Memory B cell (primary cell): ENCODE data around the gene PGP.
"Not testable (repeated sequence)": the region's sequence is repeated elsewhere in the genome, so short reads cannot be mapped to it uniquely, and the experiment has no call there.

Source experiments
- ATAC-seq: fragments of 150-1000 bp; cut with Tn5 transposase; 2 replicates; pipeline ENCODE4 v1.10.0; 2021; ENCODE audit warnings: low read depth, mild to moderate bottlenecking, moderate library complexity
- DNase-seq, 2 donors: peaks; one replicate each; pipeline ENCODE4 v3.0.0; 2022; ENCODE audit warnings: low spot score in 2 of 2
- H3K27ac Mint-ChIP-seq: one replicate; pipeline ENCODE4 v1.8.0; 2022; ENCODE audit warnings: mild to moderate bottlenecking, moderate library complexity, mixed read lengths
- H3K27me3 Mint-ChIP-seq: one replicate; pipeline ENCODE4 v1.8.0; 2022; ENCODE audit warnings: mixed read lengths
- H3K36me3 Mint-ChIP-seq: one replicate; pipeline ENCODE4 v1.8.0; 2022; ENCODE audit warnings: mild to moderate bottlenecking, mixed read lengths
- H3K4me1 Mint-ChIP-seq: one replicate; pipeline ENCODE4 v1.8.0; 2022; ENCODE audit warnings: mixed read lengths
- H3K4me3 Mint-ChIP-seq: one replicate; pipeline ENCODE4 v1.8.0; 2022; ENCODE audit warnings: mild to moderate bottlenecking, moderate library complexity, mixed read lengths
- H3K9me3 Mint-ChIP-seq: one replicate; pipeline ENCODE4 v1.8.0; 2022; ENCODE audit warnings: mixed read lengths

PGP gene

GRCh38 chr16:2214719-2214968 lies at the start of gene PGP:
Gene PGP, minus strand, starts transcription at chr16:2214840. Its CDS starts 63 bp downstream, at chr16:2214777.
- Mint-ChIP-seq H3K27ac (peak within 1 kb of the TSS; percentile 68), H3K4me1 (peaks cover 4% of the 10 kb centered on the region), H3K27me3 (no peaks in the 10 kb centered on the region), H3K9me3 (no peaks in the 10 kb centered on the region), H3K4me3 (peak within 1 kb of the TSS; percentile 90), H3K36me3 (peaks cover 2% of the 10 kb centered on the region)
- DNase-seq (no peak), ATAC-seq (peak; percentile 94)

GRCh38 chr16:2263026-2263425 lies 48.4 kb upstream of the PGP start:
- H3K27ac Mint-ChIP-seq, ATAC-seq, H3K9me3 Mint-ChIP-seq, H3K27me3 Mint-ChIP-seq, H3K4me3 Mint-ChIP-seq, DNase-seq, H3K36me3 Mint-ChIP-seq: not testable (repeated sequence)
- peaks cover 15% of the 10 kb centered on the region for H3K4me1 Mint-ChIP-seq

- no peak for ATAC-seq
- no peak for DNase-seq
- H3K9me3 Mint-ChIP-seq = no peaks in the 10 kb centered on the region
- H3K27me3 Mint-ChIP-seq = no peaks in the 10 kb centered on the region
- H3K4me3 Mint-ChIP-seq = no peak overlapping the region
- peaks cover 5% of the 10 kb centered on the region for H3K4me1 Mint-ChIP-seq
- H3K36me3 Mint-ChIP-seq = peaks cover 19% of the 10 kb centered on the region
- no peak overlapping the region for H3K27ac Mint-ChIP-seq
Observed at GRCh38 chr16:2260250-2260649, 45.6 kb upstream of the PGP start.

- ATAC-seq, H3K4me3 Mint-ChIP-seq, H3K27me3 Mint-ChIP-seq, H3K9me3 Mint-ChIP-seq, DNase-seq, H3K27ac Mint-ChIP-seq, H3K4me1 Mint-ChIP-seq: not testable (repeated sequence)
- H3K36me3 Mint-ChIP-seq = peaks cover 17% of the 10 kb centered on the region
Observed at GRCh38 chr16:2258530-2258929, 43.9 kb upstream of the PGP start.

GRCh38 chr16:2257726-2258125 lies 43.1 kb upstream of the PGP start:
- no peak for ATAC-seq
- no peak overlapping the region for H3K27ac Mint-ChIP-seq
- no peak overlapping the region for H3K4me3 Mint-ChIP-seq
- H3K36me3 Mint-ChIP-seq = peaks cover 20% of the 10 kb centered on the region
- DNase-seq = no peak
- no peaks in the 10 kb centered on the region for H3K27me3 Mint-ChIP-seq
- no peaks in the 10 kb centered on the region for H3K9me3 Mint-ChIP-seq
- H3K4me1 Mint-ChIP-seq = peaks cover 7% of the 10 kb centered on the region

GRCh38 chr16:2256531-2257140 lies 42.0 kb upstream of the PGP start:
- no peak for DNase-seq
- Mint-ChIP-seq H3K9me3 (no peaks in the 10 kb centered on the region), H3K4me3 (no peak overlapping the region), H3K4me1 (peaks cover 8% of the 10 kb centered on the region), H3K36me3 (peaks cover 17% of the 10 kb centered on the region), H3K27ac (peak overlapping the region; percentile 72), H3K27me3 (no peaks in the 10 kb centered on the region)
- ATAC-seq = no peak

- Mint-ChIP-seq H3K9me3 (no peaks in the 10 kb centered on the region), H3K27me3 (no peaks in the 10 kb centered on the region), H3K4me3 (peak overlapping the region; percentile 62), H3K36me3 (peaks cover 14% of the 10 kb centered on the region), H3K27ac (peak overlapping the region; percentile 94), H3K4me1 (peaks cover 8% of the 10 kb centered on the region)
- DNase-seq (no peak), ATAC-seq (no peak)
Observed at GRCh38 chr16:2253293-2253692, 38.7 kb upstream of the PGP start.

- DNase-seq (peak in 1 of 2 donors; percentile 31), ATAC-seq (peak; percentile 36)
- Mint-ChIP-seq H3K27ac (peak overlapping the region; percentile 94), H3K27me3 (no peaks in the 10 kb centered on the region), H3K36me3 (peaks cover 14% of the 10 kb centered on the region), H3K4me3 (peak overlapping the region; percentile 62), H3K4me1 (peaks cover 8% of the 10 kb centered on the region), H3K9me3 (no peaks in the 10 kb centered on the region)
Observed at GRCh38 chr16:2252806-2253148, 38.1 kb upstream of the PGP start.

GRCh38 chr16:2251296-2252111 lies 36.9 kb upstream of the PGP start, which contains the start of gene ECI1:
Gene ECI1, minus strand, starts transcription at chr16:2251587. Its CDS starts 21 bp downstream, at chr16:2251566.
- Mint-ChIP-seq H3K9me3 (no peaks in the 10 kb centered on the region), H3K27ac (peak within 1 kb of the TSS; percentile 94), H3K27me3 (no peaks in the 10 kb centered on the region), H3K36me3 (peaks cover 9% of the 10 kb centered on the region), H3K4me1 (peaks cover 8% of the 10 kb centered on the region), H3K4me3 (peak within 1 kb of the TSS; percentile 88)
- ATAC-seq = peak; percentile 79
- DNase-seq = peak; percentile 77 to 78

- peaks cover 6% of the 10 kb centered on the region for H3K36me3 Mint-ChIP-seq
- ATAC-seq (peak; percentile 20), DNase-seq (no peak)
- peaks cover 8% of the 10 kb centered on the region for H3K4me1 Mint-ChIP-seq
- H3K4me3 Mint-ChIP-seq = peak overlapping the region; percentile 88
- H3K9me3 Mint-ChIP-seq = no peaks in the 10 kb centered on the region
- H3K27ac Mint-ChIP-seq = peak overlapping the region; percentile 94
- H3K27me3 Mint-ChIP-seq = no peaks in the 10 kb centered on the region
Observed at GRCh38 chr16:2250652-2251295, 36.1 kb upstream of the PGP start.

- peaks cover 10% of the 10 kb centered on the region for H3K36me3 Mint-ChIP-seq
Observed at GRCh38 chr16:2246301-2246885, 31.8 kb upstream of the PGP start.

GRCh38 chr16:2244926-2245795 lies 30.5 kb upstream of the PGP start:
- Mint-ChIP-seq H3K4me3 (no peak overlapping the region), H3K27me3 (no peaks in the 10 kb centered on the region), H3K4me1 (no peaks in the 10 kb centered on the region), H3K36me3 (peaks cover 10% of the 10 kb centered on the region), H3K9me3 (no peaks in the 10 kb centered on the region), H3K27ac (no peak overlapping the region)
- ATAC-seq (no peak), DNase-seq (no peak)

More at GRCh38 chr16:2246301-2246885, 31.8 kb upstream of the PGP start:
- no peak overlapping the region for H3K27ac Mint-ChIP-seq
- no peak overlapping the region for H3K4me3 Mint-ChIP-seq
- no peak for DNase-seq
- H3K4me1 Mint-ChIP-seq = no peaks in the 10 kb centered on the region
- H3K9me3 Mint-ChIP-seq = no peaks in the 10 kb centered on the region
- ATAC-seq = no peak
- no peaks in the 10 kb centered on the region for H3K27me3 Mint-ChIP-seq

- H3K27ac Mint-ChIP-seq = no peak overlapping the region
- no peak overlapping the region for H3K4me3 Mint-ChIP-seq
- no peaks in the 10 kb centered on the region for H3K27me3 Mint-ChIP-seq
- peaks cover 11% of the 10 kb centered on the region for H3K36me3 Mint-ChIP-seq
- DNase-seq (no peak), ATAC-seq (no peak)
- no peaks in the 10 kb centered on the region for H3K9me3 Mint-ChIP-seq
- no peaks in the 10 kb centered on the region for H3K4me1 Mint-ChIP-seq
Observed at GRCh38 chr16:2244301-2244700, 29.7 kb upstream of the PGP start.
